ENCODE data around the gene DOCK8.
A peak's percentile ranks its signal among the peaks of the same experiment; 100 is the strongest.
"Not testable (repeated sequence)": the region's sequence is repeated elsewhere in the genome, so short reads cannot be mapped to it uniquely, and the experiment has no call there.

The DOCK8 gene

DNA sequence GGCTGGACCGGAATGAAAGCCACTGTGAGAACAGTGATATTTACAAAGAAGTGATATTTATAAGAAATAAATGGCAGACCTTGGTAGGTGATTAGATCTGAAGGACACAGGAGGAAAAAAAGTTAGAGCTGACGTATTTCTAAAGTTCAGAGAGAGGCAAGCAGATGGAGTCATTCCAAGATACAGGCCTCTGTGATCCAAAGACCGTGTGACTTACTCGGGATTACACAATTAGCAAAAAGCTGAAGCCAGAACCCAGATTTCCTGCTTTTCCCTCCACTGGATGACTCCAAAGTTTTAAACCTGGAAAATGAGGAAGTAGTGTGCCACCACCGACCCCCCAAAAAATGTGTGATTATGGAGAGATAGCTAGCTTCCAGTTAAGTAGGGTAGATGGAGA, 3.1 kb upstream of the DOCK8 start:
- TF ChIP-seq, protein P1, sequence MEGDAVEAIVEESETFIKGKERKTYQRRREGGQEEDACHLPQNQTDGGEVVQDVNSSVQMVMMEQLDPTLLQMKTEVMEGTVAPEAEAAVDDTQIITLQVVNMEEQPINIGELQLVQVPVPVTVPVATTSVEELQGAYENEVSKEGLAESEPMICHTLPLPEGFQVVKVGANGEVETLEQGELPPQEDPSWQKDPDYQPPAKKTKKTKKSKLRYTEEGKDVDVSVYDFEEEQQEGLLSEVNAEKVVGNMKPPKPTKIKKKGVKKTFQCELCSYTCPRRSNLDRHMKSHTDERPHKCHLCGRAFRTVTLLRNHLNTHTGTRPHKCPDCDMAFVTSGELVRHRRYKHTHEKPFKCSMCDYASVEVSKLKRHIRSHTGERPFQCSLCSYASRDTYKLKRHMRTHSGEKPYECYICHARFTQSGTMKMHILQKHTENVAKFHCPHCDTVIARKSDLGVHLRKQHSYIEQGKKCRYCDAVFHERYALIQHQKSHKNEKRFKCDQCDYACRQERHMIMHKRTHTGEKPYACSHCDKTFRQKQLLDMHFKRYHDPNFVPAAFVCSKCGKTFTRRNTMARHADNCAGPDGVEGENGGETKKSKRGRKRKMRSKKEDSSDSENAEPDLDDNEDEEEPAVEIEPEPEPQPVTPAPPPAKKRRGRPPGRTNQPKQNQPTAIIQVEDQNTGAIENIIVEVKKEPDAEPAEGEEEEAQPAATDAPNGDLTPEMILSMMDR (IDR thresholded peaks at IDR 0.05; ENCODE audit: low read depth, low read length, missing control alignments), result no peak
- no peak overlapping the region for H3K4me3 ChIP-seq (replicated peaks; ENCODE audit: low read depth, low read length)
- DNase-seq (ENCODE audit: extremely low read depth, low read depth), result no peak

DNA sequence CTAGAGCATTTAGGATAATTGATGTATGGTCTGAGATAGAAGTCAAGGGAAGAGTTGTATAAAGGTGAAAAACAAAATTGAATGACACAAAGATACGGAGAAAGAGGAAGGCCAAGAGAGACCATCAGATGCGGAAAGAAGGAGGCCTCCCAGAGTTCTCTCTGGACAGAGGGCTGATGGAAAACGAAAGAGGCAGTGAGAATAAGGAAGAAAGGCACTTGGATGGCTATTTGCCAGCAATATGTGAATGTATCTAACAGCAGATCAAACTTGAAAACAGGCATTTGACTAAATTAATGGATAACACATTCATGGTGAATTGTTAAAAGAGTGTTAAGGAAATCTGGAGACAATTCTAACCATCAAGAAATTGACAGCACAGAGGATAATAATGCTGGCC, 2.4 kb upstream of the DOCK8 start:
- H3K4me3 ChIP-seq (replicated peaks; ENCODE audit: low read depth, low read length), result no peak overlapping the region
- TF ChIP-seq, protein P1 (IDR thresholded peaks at IDR 0.05; ENCODE audit: low read depth, low read length, missing control alignments), result no peak
- DNase-seq (ENCODE audit: extremely low read depth, low read depth), result no peak

DNA sequence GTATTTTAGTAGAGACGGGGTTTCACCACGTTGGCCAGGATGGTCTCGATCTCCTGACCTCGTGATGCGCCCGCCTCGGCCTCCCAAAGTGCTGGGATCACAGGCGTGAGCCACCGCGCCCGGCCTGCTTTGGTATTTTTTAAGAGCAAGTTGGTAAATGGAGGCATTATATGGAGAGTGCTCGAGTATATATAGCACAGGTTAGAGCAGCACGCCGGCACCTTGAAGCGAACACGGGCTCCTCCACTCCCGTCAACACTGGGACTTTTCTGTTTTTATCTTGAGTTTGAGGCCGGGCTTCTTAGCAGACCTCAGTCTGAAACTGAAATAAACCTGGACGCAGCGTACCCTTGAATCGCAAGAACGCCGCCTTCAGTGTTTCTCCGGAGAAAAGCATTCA, 764 bp upstream of the DOCK8 start:
- DNase-seq (ENCODE audit: extremely low read depth, low read depth); H3K4me3 ChIP-seq (replicated peaks; ENCODE audit: low read depth, low read length): not testable (repeated sequence)

DNA sequence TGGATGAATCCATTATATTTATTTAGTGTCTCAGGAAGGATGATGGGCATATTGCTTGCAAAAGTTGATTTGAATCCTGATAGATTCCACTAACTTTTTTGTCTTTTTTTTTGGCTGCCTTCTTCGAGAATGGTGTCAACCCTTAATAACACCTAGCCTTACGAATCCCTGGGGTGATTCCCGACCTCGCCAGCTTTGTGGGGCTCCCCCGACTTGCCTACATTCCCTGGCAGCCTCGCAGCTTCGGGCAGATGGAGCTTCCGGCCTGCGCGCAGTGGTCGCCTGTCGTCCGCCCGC, 366 bp upstream of the DOCK8 start:
- no peak for DNase-seq (ENCODE audit: extremely low read depth, low read depth)
- peak overlapping the region; percentile 38 for H3K4me3 ChIP-seq (replicated peaks; ENCODE audit: low read depth, low read length)

DNA sequence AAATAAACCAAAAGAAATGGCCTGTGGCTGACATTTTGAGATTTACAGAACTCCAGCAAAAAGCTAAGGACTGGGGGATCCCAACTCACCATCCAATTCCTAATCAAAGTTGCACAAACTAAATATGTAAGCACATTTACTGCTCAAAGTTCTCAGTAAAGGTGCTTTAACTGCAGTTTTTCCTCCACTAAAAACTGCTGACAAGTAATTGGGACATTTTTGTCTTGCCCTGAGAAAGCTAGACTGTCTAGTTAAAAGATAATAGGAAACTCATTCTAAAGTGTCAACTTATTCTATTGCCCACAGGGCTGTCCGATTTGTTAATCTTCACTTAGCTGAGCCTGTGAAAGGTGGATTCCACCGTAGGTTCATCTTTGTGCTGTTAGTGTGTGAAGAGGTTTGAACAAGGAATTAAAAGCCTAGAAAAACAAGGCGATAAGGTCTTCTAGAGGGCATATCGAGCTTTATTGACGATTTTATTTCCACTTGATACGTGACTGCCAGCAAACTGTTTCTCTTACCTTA, 1.0 kb downstream of the DOCK8 start:
- no peak overlapping the region for H3K4me3 ChIP-seq (replicated peaks; ENCODE audit: low read depth, low read length)
- no peak for DNase-seq (ENCODE audit: extremely low read depth, low read depth)

More for the DNA sequence above, 366 bp upstream of the DOCK8 start:
- TF ChIP-seq, protein P1 (IDR thresholded peaks at IDR 0.05; ENCODE audit: low read depth, low read length, missing control alignments), result no peak

DNA sequence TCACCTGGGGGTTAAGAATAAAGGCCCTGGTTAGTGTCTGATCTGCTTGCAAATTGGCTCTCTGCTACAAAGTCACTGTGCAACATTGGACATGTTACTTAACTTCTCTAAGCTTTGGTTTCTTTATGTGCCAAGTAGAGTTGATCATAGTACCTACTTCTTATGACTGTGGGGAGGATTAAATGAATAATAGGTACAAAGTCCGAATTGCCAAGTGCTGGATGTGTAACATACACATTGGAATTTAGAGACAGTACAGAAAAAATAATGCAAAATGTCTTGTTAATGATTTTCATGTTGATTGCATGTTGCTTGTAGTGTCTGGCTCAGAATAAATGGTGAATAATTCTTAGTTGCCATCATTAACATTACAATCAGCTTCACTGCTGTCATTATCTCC, 2.2 kb downstream of the DOCK8 start:
- TF ChIP-seq, protein P1 (IDR thresholded peaks at IDR 0.05; ENCODE audit: low read depth, low read length, missing control alignments), result no peak
- H3K4me3 ChIP-seq (replicated peaks; ENCODE audit: low read depth, low read length), result no peak overlapping the region
- no peak for DNase-seq (ENCODE audit: extremely low read depth, low read depth)

More for the DNA sequence above, 1.0 kb downstream of the DOCK8 start:
- TF ChIP-seq, protein P1 (IDR thresholded peaks at IDR 0.05; ENCODE audit: low read depth, low read length, missing control alignments), result no peak

DNA sequence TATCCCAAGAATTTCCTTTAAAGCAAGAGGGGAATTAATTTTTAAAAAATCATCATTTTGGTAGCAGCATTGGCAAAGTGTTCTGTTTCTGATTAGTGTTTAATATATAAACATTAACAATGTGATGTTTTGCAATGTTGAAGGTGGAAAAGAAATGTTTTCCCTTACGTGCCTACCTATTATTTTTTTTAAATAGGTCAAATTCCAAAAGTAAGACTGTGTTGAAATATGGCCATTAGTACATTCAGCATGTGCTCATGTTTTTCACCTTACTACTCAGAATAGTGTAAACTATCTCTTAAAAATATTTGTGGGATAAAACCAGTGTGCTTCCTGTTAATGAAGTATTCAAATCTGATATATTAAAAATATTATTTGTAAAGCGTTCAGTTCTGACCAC, 3.3 kb downstream of the DOCK8 start:
- no peak for DNase-seq (ENCODE audit: extremely low read depth, low read depth)
- H3K4me3 ChIP-seq (replicated peaks; ENCODE audit: low read depth, low read length), result no peak overlapping the region
- TF ChIP-seq, protein P1 (IDR thresholded peaks at IDR 0.05; ENCODE audit: low read depth, low read length, missing control alignments), result no peak

DNA sequence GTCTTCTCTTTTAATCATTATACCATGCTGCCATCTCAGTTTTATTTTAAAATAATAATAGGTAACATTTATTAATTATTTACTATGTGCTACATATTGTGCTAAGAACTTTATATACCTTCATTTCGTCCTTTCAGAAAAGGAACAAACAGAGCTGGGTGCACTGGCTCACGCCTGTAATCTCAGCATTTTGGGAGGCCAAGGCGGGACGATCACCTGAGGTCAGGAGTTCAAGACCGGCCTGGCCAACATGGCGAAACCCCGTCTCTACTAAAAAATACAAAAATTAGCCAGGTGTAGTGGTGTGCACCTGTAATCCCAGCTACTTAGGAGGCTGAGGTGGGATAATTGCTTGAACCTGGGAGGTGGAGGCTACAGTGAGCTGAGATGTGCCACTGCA, 4.4 kb downstream of the DOCK8 start:
- not testable (repeated sequence) for H3K4me3 ChIP-seq (replicated peaks; ENCODE audit: low read depth, low read length); DNase-seq (ENCODE audit: extremely low read depth, low read depth)
